ENCODE data around the gene INPP4B. TPM values are rescaled to one million over a fixed set of nuclear protein-coding genes. Genes with fewer than 3 reads are reported as not detected.

INPP4B gene
- total RNA-seq, 1 experiment from 2014 or later, result 0.07 TPM

DNA sequence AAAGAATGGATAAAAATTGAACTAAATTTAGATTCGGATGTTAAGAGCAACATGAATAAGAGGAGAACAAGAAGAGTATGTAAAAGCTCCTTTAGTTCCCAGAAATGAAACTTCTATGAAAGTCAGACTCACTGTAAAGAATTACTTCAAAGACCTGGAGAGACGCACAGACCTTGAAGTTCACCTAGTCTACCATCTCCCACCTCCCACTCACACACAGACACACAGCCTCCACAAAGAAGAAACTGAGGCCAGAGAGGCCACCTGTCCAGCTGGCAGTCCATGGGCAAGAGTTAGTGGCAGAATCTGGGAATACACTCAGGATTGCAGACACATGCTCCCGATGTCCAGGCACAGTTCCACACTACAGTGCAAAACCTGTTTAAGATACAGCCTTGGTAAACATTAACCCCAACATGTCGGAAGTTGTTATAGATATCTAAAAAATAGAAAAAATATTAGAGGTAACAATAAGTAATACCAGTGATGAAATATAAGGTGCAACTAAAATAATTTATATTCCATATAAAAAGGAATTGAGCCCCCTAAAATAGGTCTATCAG lies 288.8 kb downstream of the INPP4B start:
- Histone ChIP-seq H2AFZ (ENCODE audit: low read length) (no peak overlapping the region), H2BK15ac (ENCODE audit: low read depth, low read length) (no peak overlapping the region), H3K79me1 (ENCODE audit: insufficient read depth, low read depth, low read length, poor library complexity, severe bottlenecking) (no peaks in the 10 kb centered on the region), H3K23me2 (ENCODE audit: insufficient read length, low read depth, low read length, poor library complexity, severe bottlenecking) (no peaks in the 10 kb centered on the region), H3K4me1 (ENCODE audit: insufficient read depth, low read length) (no peaks in the 10 kb centered on the region), H3K14ac (ENCODE audit: insufficient read depth, low read length) (no peak overlapping the region), H4K8ac (replicated peaks; ENCODE audit: insufficient read length, low read depth, low read length) (no peak overlapping the region), H2BK12ac (ENCODE audit: insufficient read length, low read depth, low read length) (no peak overlapping the region), H3K9me3 (ENCODE audit: control insufficient read depth, low read depth, low read length) (no peaks in the 10 kb centered on the region), H3K79me2 (ENCODE audit: insufficient read depth, low read length) (no peaks in the 10 kb centered on the region), H3K4ac (ENCODE audit: low read depth, low read length) (no peak overlapping the region), H2BK5ac (ENCODE audit: insufficient read length, low read length) (no peak overlapping the region), H3K27ac (ENCODE audit: insufficient read length, low read depth, low read length) (no peak overlapping the region), H4K20me1 (ENCODE audit: control insufficient read depth, insufficient read depth, insufficient read length) (no peaks in the 10 kb centered on the region), H4K91ac (ENCODE audit: insufficient read length, low read depth, low read length) (no peak overlapping the region), H2BK20ac (ENCODE audit: low read depth, low read length, poor library complexity, severe bottlenecking) (no peak overlapping the region), H3K4me2 (ENCODE audit: insufficient read depth, insufficient read length, low read length) (no peak overlapping the region), H3K27me3 (ENCODE audit: insufficient read depth, low read length) (no peaks in the 10 kb centered on the region), H3T11ph (ENCODE audit: low read length) (no peak overlapping the region), H3K23ac (ENCODE audit: insufficient read length, low read depth, low read length) (no peak overlapping the region), H2BK120ac (ENCODE audit: low read depth, low read length, poor library complexity, severe bottlenecking) (no peak overlapping the region), H3K56ac (ENCODE audit: insufficient read length, low read depth, low read length) (no peak overlapping the region), H4K5ac (ENCODE audit: insufficient read length, low read depth, low read length) (no peak overlapping the region), H3K18ac (ENCODE audit: insufficient read length, low read depth, low read length) (no peak overlapping the region), H3K9ac (ENCODE audit: extremely low read depth, insufficient read length, low read length) (no peak overlapping the region), H2AK5ac (ENCODE audit: insufficient read length, low read length) (no peak overlapping the region)
- no peaks in the 10 kb centered on the region for H3K9me3 Mint-ChIP-seq
- WGBS (ENCODE audit: extremely low coverage, insufficient read length, low lambda C conversion rate), result no CpG with 5 or more reads among the region's 4 CpGs
- no peaks in the 10 kb centered on the region for H3K4me1 Mint-ChIP-seq
- no peak overlapping the region for H3K27ac Mint-ChIP-seq
- no peaks in the 10 kb centered on the region for H3K27me3 Mint-ChIP-seq (ENCODE audit: low read depth)
- TF ChIP-seq, protein P1, sequence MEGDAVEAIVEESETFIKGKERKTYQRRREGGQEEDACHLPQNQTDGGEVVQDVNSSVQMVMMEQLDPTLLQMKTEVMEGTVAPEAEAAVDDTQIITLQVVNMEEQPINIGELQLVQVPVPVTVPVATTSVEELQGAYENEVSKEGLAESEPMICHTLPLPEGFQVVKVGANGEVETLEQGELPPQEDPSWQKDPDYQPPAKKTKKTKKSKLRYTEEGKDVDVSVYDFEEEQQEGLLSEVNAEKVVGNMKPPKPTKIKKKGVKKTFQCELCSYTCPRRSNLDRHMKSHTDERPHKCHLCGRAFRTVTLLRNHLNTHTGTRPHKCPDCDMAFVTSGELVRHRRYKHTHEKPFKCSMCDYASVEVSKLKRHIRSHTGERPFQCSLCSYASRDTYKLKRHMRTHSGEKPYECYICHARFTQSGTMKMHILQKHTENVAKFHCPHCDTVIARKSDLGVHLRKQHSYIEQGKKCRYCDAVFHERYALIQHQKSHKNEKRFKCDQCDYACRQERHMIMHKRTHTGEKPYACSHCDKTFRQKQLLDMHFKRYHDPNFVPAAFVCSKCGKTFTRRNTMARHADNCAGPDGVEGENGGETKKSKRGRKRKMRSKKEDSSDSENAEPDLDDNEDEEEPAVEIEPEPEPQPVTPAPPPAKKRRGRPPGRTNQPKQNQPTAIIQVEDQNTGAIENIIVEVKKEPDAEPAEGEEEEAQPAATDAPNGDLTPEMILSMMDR (conservative IDR thresholded peaks at IDR 0.05), result no peak
- no peaks in the 10 kb centered on the region for H3K36me3 Mint-ChIP-seq (ENCODE audit: insufficient read depth in 1 of 3, low read depth in 3 of 3)
- no peak for DNase-seq
- no peak overlapping the region for H3K4me3 Mint-ChIP-seq

Measured in H9 (cell line).